Measurements from ENCODE around the gene STX16.
"Not testable (repeated sequence)": the region's sequence is repeated elsewhere in the genome, so short reads cannot be mapped to it uniquely, and the experiment has no call there.

The STX16 gene

DNA sequence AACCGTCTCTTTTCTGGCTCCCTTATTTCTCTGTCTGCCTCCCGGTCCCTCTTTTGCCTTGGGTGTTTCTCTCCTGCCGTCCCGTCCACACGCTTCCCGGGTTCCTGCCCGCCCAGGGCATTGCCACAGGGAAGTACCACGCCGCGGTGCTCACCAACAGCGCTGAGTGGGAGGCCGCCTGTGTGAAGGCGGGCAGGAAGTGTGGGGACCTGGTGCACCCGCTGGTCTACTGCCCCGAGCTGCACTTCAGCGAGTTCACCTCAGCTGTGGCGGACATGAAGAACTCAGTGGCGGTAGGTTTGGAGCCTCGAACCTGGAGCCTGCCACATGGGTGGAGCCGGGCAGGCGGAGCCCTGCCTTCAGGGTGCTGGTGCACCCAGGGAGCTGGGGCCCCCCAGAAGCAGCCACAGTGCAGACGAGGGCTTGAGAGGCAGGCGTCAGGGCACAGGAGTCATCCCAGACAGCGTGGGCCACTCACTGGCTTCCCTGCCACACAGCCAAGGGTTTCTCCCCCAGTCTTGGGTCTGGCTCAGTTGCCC lies 62.8 kb downstream of the STX16 start:
- DNase-seq: no peak

- no peak for DNase-seq
These were observed 63.3 kb downstream of the STX16 start for GRCh38 chr20:58714340-58714922.

- no peak for DNase-seq
These were observed 63.9 kb downstream of the STX16 start for GRCh38 chr20:58714923-58715351.

GRCh38 chr20:58715391-58715800 lies 64.3 kb downstream of the STX16 start:
- DNase-seq: no peak

- DNase-seq: no peak
These were observed 64.9 kb downstream of the STX16 start for GRCh38 chr20:58715801-58716475.

DNA sequence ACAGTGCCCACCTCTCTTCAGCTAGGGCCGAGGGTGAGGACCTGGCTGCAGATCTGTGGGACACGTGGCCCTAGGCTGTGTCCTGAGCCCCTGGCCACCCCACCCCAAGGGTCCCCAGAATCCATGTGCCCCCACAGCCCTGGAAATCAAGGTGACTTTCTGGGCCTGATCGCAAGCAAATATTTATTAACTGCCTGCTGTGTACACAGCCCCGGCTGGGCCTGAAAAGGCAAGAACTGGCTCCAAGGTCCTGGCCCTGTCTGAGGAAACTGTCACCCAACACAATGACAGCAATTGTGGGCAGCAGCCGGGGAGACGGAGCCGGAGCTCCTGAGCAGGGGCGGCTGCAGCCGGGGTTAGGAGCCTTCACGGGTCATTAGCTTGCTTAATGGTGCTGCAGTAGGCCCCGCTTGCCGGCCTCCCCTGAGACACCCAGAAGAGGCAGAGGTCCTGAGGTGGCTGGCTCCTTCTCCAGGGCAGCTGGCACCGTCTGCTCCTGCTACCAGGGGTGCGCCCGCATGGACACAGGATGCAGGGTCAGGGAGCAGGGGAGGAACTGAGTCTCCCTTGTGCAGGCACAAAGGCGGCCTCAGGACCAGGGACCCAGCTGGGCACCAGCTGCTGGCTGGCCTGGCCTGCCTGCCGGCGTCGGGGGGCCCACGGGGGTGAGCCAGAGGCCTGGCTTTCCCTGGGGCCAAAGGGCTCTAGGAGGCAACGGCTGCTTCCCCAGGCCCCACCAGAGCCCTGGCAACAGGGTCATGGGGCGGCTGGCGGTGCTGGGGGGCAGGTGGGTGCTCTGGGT lies 65.6 kb downstream of the STX16 start:
- no peak for DNase-seq

- no peak for DNase-seq
These were observed 66.4 kb downstream of the STX16 start for GRCh38 chr20:58717278-58718091.

- DNase-seq: no peak
These were observed 67.1 kb downstream of the STX16 start for GRCh38 chr20:58718121-58718563.

- no peak for DNase-seq
These were observed 67.6 kb downstream of the STX16 start for GRCh38 chr20:58718729-58719128.

DNA sequence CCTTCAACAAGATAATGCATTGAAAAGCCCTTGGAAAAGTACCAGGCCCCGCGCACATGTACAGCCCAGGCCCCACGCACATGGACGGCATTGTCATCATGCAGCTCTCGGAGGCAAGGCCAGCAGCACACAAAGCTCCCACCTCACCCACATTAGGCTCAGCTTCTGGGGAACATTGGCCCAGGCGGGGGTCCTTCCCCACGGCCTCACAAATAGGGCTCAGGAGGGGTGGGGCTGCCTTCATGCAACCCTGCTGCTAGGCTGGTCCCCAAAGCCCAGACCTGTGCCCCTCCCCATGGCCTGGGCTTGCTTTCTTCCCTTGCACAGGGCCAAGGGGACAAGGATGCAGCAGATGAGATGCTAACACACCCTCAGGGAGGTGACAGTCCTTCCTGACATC lies 68.2 kb downstream of the STX16 start:
- no peak for DNase-seq

- DNase-seq: no peak
These were observed 68.9 kb downstream of the STX16 start for GRCh38 chr20:58719971-58720371.

- DNase-seq: no peak
These were observed 69.8 kb downstream of the STX16 start for GRCh38 chr20:58720890-58721289.

- no peak for DNase-seq
These were observed 71.1 kb downstream of the STX16 start for GRCh38 chr20:58721951-58722778.

- no peak for DNase-seq
These were observed 72.0 kb downstream of the STX16 start for GRCh38 chr20:58722877-58723627.

GRCh38 chr20:58723628-58723984 lies 72.5 kb downstream of the STX16 start:
- no peak for DNase-seq

- DNase-seq: not testable (repeated sequence)
These were observed 75.1 kb downstream of the STX16 start for GRCh38 chr20:58726156-58726555.

Measured in NCI-H1436 treated with DMSO at 0.1 percent for 48 hours (cell line).